NCI-H2227 treated with DMSO at 0.1 percent for 48 hours (cell line): ENCODE data around the gene ELANE.
"Not testable (repeated sequence)": the region's sequence is repeated elsewhere in the genome, so short reads cannot be mapped to it uniquely, and the experiment has no call there.

ENCODE experiments used
- DNase-seq: peaks from one replicate; lab custom pipeline; 2025; lab: John Stamatoyannopoulos, UW

ELANE gene

DNA sequence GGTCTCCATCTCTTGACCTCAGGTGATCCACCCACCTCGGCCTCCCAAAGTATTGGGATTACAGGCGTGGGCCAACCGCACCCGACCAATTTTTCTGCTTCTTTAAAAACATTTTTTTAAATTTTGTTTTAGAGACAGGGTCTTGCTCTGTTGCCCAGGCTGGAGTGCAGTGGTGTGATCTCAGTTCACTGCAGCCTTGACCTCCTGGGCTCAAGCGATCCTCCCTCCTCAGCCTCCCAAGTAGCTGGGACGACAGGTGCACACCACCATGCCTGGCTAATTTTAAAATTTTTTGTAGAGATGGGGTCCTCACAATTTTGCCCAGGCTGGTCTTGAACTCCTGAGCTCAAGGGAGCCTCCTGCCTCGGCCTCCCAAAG, 9.3 kb upstream of the ELANE start:
- not testable (repeated sequence) for DNase-seq

DNA sequence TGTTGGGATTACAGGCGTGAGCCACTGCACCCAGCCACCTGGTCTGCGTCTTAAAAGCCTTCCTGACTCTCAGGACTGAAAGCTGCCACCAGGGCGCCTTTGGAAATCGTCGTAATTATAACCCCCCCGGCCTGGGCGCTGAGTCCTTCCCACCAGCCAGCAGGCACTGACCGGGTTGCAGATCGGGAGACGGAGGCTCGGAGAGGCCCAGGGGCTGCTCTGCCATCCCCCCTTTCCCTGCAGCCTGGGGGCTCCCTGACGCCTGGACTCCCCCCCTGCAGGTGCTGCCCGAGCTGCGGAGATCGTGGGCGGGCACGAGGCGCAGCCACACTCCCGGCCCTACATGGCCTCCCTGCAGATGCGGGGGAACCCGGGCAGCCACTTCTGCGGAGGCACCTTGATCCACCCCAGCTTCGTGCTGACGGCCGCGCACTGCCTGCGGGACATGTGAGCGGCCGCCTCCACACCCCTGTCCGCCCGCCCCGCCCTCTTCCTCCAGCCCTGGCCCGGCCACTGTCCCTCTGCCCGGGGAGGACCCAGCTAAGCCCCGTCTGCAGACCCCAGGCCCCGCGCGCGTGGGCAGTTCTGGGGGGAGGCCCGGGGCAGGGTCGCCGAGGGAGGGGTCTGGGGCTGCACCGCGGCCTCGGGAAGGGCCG, 8.8 kb upstream of the ELANE start:
- peak; percentile 13 for DNase-seq

DNA sequence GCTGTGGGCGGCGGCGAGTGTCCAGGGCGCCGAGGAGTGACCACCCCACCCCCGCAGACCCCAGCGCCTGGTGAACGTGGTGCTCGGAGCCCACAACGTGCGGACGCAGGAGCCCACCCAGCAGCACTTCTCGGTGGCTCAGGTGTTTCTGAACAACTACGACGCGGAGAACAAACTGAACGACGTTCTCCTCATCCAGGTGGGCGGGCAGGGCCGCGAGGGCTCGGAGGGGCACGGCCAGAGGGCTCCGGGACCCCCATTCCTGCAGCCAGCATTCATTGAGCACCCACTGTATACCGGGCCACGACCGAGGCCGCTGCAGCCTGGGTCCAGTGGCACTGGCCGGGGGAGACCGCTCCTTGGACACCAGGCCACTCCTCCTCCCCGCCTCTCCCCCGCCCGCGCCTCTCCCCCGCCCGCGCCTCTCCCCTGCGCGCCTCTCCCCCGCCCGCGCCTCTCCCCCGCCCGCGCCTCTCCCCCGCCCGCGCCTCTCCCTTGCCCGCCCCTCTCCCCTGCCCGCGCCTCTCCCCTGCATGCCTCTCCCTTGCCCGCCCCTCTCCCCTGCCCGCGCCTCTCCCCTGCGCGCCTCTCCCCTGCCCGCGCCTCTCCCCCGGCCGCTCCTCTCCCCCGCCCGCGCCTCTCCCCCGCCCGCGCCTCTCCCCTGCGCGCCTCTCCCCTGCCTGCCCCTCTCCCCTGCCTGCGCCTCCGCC, 8.1 kb upstream of the ELANE start:
- peak; percentile 12 for DNase-seq

DNA sequence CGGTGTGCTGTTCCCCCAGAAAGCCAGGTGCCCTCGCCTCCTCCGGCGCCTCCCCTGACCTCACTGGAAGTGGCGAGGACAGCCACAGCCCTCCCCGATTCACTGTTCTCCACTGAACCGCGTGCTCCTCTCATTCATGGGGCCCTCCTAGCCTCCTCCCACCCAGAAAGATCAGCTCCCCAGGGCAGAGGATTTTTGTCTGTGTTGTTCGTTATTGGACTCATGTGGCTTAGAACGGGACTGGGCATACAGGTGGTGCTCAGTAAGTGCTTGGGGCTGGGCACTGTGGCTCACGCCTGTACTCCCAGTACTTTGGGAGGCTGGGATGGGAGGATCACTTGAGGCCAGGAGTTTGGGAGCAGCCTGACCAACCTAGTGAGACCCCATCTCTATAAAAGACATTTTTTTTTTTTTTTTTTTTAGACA, 7.5 kb upstream of the ELANE start:
- DNase-seq = peak; percentile 9

DNA sequence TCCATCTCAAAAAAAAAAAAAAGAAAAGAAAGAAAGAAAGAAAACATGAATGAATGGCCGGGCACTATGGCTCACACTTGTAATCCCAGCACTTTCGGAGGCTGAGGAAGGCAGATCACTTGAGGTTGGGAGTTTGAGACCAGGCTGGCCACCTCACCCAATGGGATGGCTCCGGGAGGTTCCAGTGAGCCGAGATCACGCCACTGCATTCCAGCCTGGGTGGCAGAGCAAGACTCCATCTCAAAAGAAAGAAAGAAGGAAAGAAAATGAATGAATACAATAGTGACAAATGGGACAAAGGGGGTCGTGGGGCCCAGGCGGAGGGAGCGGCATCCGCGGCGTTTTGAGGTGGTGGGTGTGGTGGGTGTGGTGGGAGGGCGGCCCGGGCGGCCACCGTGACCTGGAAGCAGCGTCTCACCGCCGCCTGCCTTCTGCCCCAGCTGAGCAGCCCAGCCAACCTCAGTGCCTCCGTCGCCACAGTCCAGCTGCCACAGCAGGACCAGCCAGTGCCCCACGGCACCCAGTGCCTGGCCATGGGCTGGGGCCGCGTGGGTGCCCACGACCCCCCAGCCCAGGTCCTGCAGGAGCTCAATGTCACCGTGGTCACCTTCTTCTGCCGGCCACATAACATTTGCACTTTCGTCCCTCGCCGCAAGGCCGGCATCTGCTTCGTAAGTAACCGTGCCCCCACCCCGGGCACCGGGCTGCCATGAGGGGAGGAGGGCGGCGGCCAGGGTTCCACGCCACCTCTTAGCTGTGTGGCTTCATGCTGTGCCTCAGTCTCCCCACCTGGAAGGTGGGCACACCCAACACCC, 6.2 kb upstream of the ELANE start:
- no peak for DNase-seq

DNA sequence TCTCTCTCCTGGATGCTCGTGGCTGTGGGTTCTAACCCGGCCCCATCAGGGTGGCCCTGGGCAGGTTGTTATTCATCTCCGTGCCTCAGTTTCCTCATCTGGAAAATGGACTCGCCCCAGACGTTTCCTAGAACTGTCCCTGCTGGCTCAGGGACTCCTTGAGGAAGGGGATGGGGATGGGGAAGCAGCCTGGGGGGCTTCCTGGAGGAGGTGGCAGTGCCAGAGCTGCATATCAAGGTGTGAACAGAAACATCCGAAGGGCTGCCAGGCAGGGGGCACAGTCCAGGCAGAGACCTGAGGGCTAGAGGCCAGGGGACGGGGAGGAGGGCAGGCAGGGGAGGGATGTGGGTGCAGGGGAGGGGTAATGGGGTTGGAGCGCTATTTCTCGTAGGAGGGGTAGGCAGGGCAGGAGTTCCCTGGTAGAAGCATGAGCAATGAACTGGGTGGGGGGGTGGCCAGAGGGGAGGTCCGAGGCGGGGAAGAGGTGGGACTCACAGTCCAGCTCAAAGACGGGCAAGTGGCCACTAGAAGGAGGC, 3.6 kb upstream of the ELANE start:
- DNase-seq = no peak

DNA sequence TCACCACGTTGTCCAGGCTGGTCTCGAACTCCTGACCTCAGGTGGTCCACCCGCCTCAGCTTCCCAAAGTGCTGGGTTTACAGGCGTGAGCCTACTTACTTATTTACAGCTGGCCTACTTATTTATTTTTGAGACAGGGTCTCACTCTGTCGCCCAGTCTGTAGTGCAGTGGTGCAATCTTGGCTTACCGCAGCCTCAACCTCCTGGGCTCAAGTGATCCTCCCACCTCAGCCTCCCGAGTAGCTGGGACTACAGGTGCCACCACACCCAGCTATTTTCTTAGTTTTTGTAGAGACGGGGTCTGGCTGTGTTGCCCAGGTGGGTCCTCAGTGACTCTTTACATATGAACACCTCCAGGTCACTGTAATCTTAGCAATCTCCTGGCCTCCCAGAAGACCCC, 2.9 kb upstream of the ELANE start:
- not testable (repeated sequence) for DNase-seq

DNA sequence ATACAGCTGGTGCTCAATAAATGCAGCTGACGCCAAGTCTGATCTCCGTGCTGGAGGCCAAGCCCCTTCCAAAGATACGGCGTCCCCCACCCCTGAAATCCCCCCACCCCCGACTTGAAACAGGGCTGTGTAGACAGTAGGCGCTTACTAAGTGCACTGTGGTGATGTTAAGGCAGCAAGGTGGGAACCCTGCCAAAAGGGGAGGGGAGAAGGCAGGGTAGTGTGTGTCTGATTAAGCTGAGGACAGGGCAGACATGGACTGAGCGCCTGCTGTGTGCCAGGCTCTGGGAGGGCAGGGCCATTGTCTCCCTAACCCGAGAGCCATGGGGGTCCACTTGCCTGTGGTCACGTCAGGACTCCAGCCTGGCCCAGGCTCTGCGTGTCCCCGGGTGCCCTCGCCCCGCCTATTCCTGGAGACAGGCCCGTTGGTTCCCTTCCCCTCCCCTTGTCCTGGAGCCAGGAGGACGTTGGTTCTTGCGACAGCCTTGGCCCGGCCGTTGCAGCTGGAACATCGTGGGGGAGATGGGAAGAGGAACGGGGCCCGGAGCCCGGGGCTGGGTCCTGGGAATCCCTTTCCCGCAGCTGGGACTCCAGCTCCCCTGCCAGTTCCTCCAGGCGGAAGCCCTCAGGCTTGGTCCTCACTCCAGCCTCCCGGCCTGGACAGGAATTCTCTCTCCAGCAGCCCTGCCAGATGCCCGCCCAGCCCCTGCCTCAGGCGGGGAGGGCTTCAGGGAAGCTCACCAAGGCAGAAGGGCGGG, 1.7 kb upstream of the ELANE start:
- DNase-seq = peak; percentile 22

DNA sequence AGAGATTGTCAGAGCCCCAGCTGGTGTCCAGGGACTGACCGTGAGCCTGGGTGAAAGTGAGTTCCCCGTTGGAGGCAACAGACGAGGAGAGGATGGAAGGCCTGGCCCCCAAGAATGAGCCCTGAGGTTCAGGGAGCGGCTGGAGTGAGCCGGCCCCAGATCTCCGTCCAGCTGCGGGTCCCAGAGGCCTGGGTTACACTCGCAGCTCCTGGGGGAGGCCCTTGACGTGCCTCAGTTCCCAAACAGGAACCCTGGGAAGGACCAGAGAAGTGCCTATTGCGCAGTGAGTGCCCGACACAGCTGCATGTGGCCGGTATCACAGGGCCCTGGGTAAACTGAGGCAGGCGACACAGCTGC, 1.1 kb upstream of the ELANE start:
- DNase-seq = no peak

DNA sequence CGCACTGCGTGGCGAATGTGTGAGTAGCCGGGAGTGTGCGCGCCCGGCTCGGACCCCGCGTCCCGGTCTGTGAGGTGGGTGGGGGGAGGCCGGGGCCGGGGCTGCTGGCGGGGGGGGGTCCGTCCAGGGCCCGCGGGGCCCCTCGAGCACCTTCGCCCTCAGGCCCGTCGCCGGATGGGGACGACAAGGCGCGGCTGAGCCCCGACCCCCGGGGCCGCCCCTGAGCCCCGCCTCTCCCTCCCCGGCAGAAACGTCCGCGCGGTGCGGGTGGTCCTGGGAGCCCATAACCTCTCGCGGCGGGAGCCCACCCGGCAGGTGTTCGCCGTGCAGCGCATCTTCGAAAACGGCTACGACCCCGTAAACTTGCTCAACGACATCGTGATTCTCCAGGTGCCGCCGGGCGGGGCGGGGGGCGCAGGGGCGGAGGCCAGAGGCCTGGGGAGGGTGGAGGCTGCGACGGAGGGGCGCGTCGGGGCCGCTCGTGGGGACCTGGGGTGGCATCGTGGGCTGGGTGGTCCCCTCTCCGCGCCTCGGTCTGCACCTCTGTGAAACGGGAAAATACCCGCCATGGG, 997 bp downstream of the ELANE start:
- DNase-seq = no peak

DNA sequence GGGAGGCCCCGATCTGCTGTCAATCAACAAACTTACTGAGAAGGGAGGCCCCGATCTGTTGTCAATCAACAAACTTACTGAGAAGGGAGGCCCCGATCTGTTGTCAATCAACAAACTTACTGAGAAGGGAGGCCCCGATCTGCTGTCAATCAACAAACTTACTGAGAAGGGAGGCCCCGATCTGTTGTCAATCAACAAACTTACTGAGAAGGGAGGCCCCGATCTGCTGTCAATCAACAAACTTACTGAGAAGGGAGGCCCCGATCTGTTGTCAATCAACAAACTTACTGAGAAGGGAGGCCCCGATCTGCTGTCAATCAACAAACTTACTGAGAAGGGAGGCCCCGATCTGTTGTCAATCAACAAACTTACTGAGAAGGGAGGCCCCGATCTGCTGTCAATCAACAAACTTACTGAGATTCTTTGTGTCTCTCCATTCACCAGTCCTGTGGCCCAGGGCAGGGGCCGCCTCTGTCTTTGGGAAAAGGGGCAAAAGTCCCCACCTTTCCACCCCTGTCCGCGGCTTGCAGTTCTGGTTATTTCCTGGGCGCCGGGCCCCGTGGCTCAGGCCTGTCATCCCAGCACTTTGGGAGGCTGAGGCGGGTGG, 1.6 kb downstream of the ELANE start:
- not testable (repeated sequence) for DNase-seq

DNA sequence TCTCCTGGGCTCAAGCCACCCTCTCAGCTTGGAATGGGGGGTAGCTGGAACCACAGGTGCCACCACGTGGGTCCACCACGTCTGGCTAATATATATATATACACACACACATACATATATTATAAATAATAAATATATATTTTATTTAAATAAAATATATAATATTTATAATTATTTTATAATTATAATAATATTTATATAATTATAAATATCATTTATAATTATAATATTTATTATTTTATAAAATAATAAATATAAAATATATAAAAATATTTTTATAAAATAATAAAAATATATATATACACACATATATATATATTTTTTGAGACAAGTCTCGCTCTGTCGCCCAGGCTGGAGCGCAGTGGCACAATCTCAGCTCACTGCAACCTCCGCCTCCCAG, 2.4 kb downstream of the ELANE start:
- DNase-seq = no peak

DNA sequence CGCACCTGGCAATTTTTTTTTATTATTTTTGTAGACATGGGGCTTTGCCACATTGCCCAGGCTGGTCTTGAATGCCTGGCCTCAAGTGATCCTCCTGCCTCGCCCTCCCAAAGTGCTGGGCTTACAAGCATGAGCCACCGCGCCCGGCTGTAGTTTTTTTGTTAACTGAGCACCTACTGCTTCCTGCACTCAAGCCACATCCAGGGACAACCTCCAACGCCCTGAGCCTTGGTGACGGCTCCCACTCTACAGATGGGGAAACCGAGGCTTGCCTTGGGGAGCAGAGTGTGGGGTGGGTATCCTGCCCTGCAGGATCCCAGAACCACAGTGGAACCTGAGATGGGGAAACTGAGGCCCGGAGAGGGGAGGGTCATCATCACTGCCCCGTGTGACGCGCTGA, 3.0 kb downstream of the ELANE start:
- no peak for DNase-seq

DNA sequence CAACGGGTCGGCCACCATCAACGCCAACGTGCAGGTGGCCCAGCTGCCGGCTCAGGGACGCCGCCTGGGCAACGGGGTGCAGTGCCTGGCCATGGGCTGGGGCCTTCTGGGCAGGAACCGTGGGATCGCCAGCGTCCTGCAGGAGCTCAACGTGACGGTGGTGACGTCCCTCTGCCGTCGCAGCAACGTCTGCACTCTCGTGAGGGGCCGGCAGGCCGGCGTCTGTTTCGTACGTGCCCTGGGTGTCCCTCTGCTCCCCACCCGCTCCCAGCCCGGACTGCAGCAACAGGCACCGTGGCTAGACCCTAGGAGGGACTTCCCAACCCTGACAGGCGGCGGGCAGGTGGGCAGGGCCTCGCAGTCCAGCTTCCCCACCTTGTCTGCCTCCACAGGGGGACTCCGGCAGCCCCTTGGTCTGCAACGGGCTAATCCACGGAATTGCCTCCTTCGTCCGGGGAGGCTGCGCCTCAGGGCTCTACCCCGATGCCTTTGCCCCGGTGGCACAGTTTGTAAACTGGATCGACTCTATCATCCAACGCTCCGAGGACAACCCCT, 3.5 kb downstream of the ELANE start:
- DNase-seq = no peak

DNA sequence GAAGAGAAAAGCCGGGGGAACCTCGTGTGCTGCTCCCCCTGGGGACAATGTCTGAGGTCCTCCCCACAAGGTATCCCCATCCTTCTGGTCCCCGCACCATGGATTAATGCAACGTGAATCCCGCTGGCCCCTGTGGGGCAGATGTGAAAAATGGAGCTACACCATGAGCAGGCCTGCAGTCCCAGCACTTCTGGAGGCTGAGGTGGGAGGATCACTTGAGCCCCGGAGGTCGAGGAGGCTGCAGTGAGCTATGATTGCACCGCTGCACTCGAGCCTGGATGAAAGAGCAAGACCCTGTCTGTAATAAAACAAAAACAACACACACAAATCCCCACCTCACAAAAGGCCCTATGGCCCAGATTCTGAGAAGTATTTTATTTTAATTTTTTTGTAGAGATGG, 6.2 kb downstream of the ELANE start:
- DNase-seq = no peak

DNA sequence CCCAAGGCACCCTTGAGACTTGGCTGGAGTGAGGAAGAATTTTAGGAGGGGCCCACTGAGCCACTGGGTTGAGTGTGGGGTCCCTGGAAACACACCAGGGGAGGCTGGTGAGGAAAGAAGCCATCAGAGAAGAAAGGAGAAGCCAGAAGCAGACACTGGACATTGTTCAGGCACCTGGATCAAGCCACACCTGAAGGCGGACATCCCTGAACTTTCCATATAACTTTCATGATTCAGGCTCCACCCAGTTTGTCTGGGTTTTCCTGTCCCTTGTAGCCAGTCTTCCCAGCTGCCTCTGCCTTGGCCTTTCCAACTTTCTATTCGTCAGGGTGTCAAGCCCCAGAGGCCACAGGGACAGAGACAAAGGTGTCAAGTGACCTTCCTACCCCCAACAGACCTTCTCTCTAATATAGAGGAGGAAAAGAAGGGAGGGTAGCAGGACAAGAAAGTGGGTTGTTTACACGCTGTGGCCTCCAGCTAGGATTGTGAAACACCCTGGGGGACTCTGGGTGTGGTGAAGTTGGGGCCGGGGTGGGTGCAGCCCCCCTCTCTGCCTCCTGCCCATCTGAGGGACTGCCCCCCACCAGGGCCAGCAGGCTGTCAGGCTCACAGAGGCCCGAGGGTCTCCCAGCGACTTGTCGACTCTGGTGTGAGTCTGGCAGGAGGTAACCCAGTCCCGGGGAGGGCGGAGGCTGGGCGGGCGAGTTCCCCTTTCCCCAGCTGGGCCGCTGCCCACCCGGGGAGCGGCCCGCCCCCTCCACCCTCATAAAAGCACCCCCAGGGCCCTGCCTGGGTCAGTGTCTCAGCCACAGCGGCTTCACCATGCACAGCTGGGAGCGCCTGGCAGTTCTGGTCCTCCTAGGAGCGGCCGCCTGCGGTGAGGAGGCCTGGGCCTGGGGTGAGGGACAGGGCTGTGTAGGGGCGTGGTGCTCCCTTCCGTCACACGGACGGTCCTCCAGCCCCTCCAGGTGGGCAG, 7.1 kb downstream of the ELANE start, which contains the start of gene CFD:
Gene CFD, plus strand, starts transcription at position 797 of the 976 bp plus-strand sequence. Its CDS starts 26 bp downstream, at position 823.
- DNase-seq = no peak

DNA sequence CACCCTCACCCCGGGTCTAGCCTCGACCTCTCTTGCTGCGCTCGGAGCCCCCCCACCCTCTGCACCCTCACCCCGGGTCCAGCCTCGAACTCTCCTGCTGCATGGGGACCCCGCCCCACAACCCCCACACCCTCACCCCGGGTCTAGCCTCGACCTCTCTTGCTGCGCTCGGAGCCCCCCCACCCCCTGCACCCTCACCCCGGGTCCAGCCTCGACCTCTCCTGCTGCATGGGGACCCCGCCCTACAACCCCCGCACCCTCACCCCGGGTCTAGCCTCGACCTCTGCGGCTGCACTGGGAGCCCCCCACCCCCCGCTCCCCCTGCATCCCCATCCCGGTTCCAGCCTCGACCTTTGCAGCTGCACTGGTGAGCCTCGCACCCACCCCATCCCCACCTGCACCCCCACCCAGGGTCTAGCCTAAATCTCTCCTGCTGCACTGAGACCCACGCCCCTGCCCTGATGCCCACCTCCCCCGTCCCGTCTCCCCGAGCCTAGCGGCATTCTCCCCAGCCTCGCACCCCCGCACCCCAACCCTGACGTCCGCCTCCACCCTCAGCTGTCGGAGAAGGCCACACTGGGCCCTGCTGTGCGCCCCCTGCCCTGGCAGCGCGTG, 9.1 kb downstream of the ELANE start:
- DNase-seq = no peak

DNA sequence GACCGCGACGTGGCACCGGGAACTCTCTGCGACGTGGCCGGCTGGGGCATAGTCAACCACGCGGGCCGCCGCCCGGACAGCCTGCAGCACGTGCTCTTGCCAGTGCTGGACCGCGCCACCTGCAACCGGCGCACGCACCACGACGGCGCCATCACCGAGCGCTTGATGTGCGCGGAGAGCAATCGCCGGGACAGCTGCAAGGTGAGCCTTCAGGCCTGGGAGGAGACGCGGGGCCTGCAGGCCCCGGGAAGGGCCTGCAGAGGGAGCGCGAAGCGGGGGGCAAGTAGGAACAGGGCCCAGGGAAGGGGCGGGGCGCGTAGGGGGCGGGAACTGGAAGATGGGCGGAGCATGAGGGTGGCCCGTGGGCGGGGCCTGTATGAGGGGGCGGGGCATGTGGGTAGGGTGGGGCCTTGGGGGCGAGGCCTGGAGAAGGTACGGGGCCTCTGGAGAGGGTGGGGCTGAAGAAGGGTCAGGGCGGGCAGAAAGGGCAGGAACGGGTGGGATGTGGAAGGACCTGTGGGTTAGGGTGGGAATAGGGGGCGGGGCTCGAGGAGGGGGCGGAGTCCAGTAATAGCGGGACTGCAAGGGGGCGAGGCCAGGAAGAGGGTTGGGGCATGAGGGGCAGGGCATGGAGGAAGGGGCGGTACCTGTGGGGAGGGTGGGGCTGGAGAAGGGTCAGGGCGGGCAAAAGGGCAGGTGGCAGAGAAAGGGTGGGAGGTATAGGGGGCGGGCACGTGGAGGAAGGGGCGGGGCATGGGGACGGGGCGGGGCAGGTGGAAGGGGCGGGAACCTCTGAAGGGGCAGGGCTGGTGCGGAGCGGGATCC, 9.9 kb downstream of the ELANE start:
- no peak for DNase-seq
